ENCODE results near the gene MEIOB. TPM values are rescaled to one million over a fixed set of nuclear protein-coding genes. Genes with fewer than 3 reads are reported as not detected.
A peak's percentile ranks its signal among the peaks of the same experiment; 100 is the strongest.
"Not testable (repeated sequence)": the region's sequence is repeated elsewhere in the genome, so short reads cannot be mapped to it uniquely, and the experiment has no call there.

The MEIOB gene, protein sequence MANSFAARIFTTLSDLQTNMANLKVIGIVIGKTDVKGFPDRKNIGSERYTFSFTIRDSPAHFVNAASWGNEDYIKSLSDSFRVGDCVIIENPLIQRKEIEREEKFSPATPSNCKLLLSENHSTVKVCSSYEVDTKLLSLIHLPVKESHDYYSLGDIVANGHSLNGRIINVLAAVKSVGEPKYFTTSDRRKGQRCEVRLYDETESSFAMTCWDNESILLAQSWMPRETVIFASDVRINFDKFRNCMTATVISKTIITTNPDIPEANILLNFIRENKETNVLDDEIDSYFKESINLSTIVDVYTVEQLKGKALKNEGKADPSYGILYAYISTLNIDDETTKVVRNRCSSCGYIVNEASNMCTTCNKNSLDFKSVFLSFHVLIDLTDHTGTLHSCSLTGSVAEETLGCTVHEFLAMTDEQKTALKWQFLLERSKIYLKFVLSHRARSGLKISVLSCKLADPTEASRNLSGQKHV
- under 1 TPM; 0.43 to 0.45 TPM for total RNA-seq

DNA sequence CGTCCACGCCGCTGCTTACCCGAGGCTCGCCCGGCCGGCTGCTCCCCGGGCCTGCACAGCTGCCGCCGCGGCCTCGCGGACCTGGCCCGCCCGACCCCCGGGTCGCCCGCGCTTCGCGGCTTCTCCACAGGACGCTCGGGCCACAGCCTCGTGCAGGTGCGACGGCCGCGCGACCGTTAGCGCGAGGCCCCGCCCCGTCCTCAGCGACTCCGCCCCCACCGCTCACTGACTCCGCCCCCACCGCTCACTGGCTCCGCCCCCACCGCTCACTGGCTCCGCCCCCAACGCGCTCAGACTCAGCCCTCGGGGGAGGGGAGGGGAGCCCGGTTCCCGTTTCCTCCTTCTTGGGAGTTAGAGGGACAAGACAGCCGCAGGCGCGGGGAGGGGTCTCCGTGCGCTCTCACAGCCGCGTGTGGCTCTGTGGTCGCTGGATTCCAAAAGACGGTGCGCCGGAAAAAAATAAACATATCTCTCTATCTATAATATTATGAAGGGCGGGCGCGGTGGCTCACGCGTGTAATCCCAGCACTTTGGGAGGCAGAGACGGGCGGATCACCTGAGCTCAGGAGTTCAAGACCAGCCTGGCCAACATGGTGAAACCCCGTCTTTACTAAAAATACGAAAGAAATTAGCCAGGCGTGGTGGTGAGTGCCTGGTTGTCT is at the start of gene MEIOB:
MEIOB (minus strand) TSS at position 191 of the 662 bp plus-strand sequence. CDS start 3,989 bp downstream, outside the sequence.
- Mint-ChIP-seq H3K36me3 (no peaks in the 10 kb centered on the region), H3K9me3 (no peaks in the 10 kb centered on the region), H3K27ac (no peak within 1 kb of the TSS)
- ATAC-seq = peak in 1 of 2 donors; percentile 66
- peak in 1 of 2 donors; percentile 56 for DNase-seq (ENCODE audit: low spot score in 2 of 2)

DNA sequence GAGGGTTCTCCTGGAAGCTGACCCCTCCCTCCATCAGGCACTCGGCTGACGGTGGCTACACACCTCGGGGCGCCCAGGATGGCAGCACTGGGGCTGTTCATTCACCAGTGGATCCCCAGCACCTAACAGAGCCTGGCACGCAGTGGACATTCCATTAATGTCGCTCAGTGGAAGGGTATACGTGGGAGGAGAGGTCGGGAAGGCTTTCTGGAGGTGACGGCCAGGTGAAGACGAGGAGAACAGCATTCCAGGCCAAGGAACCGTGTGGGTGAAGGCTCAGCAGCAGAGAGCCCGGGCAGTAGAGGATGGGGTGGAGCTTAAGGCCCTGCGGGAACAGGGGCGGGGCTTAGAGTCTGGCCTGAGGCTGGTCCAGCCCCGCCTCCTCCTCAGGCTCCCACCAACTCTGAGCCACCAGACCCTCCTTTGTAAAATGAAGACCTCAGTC is 48.8 kb upstream of the MEIOB start:
- DNase-seq (ENCODE audit: low spot score in 2 of 2) (peak in 1 of 2 donors; percentile 46), ATAC-seq (peak; percentile 29 to 76)
- peaks cover 0 to 3% of the 10 kb centered on the region in 2 donors for H3K9me3 Mint-ChIP-seq

DNA sequence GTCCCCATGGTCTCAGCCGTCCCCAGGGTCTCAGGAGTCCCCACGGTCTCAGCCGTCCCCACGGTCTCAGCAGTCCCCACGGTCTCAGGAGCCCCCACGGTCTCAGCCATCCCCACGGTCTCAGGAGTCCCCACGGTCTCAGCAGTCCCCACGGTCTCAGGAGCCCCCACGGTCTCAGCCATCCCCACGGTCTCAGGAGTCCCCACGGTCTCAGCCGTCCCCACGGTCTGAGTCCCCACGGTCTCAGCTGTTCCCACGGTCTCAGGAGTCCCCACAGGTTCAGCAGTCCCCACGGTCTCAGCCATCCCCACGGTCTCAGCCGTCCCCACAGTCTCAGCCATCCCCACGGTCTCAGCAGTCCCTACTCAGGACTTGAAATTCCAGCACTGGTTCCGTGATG is 48.2 kb upstream of the MEIOB start:
- DNase-seq (ENCODE audit: low spot score in 2 of 2); ATAC-seq; H3K9me3 Mint-ChIP-seq; H3K36me3 Mint-ChIP-seq; H3K27ac Mint-ChIP-seq: not testable (repeated sequence)

More for the DNA sequence above, 48.8 kb upstream of the MEIOB start:
- H3K27ac Mint-ChIP-seq = no peak overlapping the region
- H3K36me3 Mint-ChIP-seq = peaks cover 0 to 10% of the 10 kb centered on the region in 2 donors

- DNase-seq (ENCODE audit: low spot score in 2 of 2) (no peak), ATAC-seq (no peak)
- H3K27ac Mint-ChIP-seq = no peak overlapping the region
- H3K9me3 Mint-ChIP-seq = peaks cover 0 to 3% of the 10 kb centered on the region in 2 donors
- H3K36me3 Mint-ChIP-seq = peaks cover 0 to 10% of the 10 kb centered on the region in 2 donors
These were observed 47.5 kb upstream of the MEIOB start for GRCh38 chr16:1919327-1919998.

GRCh38 chr16:1918351-1919326 is 46.7 kb upstream of the MEIOB start, which contains the start of gene HS3ST6:
Gene HS3ST6 (minus strand): TSS chr16:1918415. CDS start chr16:1918323, 92 bp downstream.
- peaks cover 0 to 3% of the 10 kb centered on the region in 2 donors for H3K9me3 Mint-ChIP-seq
- H3K36me3 Mint-ChIP-seq = peaks cover 0 to 10% of the 10 kb centered on the region in 2 donors
- DNase-seq (ENCODE audit: low spot score in 2 of 2) = no peak
- H3K27ac Mint-ChIP-seq = no peak within 1 kb of the TSS
- no peak for ATAC-seq

DNA sequence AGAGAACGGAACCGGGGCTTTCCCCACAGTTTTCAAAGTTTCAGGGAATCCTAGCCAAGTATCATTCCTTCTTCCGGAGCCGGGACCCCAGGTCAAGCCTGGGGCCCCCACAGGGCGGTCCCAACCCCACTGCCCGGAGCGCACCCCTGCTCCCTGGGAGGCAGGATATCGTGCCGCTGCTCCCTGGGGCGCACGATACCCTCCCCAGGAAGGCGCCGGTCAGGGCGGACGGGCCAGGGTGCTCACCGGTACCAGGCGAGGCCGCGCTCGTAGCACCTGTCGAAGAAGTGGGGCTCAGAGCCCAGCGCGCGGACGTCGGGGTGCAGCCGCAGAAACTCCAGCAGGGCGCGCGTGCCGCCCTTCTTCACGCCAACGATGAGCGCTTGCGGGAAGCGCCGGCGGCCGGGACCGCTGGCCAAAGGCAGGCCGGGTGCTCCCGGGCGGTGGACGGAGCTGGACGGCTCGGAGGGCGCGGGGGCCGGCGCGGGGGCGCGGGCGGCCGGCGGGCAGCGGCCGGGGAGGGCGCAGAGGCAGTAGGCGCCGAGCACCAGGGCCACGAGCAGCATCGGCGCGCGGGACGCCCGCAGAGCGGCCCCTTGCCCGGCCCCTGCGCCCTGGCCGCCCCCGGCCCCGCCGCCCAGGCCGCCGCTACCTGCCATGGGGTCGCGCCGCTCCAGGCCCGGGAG is 45.8 kb upstream of the MEIOB start:
- no peak for ATAC-seq
- H3K36me3 Mint-ChIP-seq = peaks cover 0 to 10% of the 10 kb centered on the region in 2 donors
- H3K9me3 Mint-ChIP-seq = peaks cover 0 to 3% of the 10 kb centered on the region in 2 donors
- DNase-seq (ENCODE audit: low spot score in 2 of 2) = no peak
- H3K27ac Mint-ChIP-seq = no peak overlapping the region

- DNase-seq (ENCODE audit: low spot score in 2 of 2) (no peak), ATAC-seq (no peak)
- Mint-ChIP-seq H3K27ac (no peak overlapping the region), H3K9me3 (no peaks in the 10 kb centered on the region), H3K36me3 (peaks cover 0 to 6% of the 10 kb centered on the region in 2 donors)
These were observed 45.2 kb upstream of the MEIOB start for GRCh38 chr16:1917056-1917664.

DNA sequence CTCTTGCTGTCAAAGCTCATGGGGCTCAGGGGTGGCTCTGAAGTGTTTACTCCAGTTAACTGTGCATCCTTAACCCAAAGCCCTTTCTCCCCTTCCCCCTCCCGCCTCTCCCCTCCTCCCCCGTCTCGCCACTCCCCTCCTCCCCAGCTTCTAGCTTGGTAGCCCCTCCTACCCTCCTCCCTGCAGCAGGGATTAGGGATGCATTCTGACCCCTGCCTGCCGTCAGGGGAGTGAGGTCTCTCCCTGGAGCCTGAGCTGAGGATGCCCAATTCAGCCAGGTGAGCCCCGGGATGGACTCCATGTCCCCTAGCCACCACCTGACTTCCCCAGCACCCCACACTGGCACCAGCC is 44.7 kb upstream of the MEIOB start:
- H3K27ac Mint-ChIP-seq = no peak overlapping the region

DNA sequence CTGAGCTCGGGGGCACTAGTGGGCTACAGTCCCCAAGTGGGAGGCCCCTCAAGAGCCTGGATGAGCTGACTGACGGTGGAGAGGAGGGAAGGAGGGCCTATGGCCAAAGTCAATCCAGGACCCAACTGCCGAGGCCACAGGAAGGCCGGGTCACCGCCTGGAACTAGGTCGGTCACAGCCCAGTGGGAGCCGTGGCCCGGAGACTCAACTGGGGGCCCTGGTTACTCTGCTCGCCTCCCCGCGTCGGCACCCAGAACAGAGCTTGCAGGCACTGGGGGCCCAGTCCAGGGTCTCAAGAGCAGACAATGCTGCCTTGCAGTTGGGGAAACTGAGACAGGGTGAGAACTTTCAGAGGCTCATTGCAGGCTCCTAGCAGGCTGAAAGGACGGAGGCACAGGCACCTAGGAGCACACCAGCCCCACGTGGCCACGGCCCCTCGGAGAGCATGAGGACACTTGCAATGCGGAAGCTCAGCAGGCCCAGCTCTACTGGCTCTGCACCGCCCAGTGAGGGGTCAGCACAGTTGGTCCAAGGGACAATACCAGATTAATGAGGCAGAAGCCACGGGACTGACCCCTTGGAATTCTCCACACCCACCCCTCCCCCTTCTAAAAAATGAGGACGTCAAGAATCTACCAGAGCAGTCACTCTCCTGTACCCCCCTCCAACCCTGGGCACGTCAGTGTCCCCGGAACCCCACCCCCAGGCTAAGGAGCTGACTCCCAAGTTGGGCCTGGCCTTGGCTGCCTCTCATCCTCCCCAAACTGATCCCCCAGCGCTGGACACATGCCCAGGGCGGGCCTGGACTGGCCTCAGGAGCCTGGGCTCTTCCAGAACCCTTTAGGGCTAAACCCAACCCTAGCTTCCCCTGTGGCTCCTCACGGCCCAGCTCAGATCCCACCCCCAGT is 44.0 kb upstream of the MEIOB start:
- no peak overlapping the region for H3K27ac Mint-ChIP-seq
- DNase-seq (ENCODE audit: low spot score in 2 of 2) (no peak), ATAC-seq (no peak)
- peaks cover 0 to under 1% of the 10 kb centered on the region in 2 donors for H3K36me3 Mint-ChIP-seq
- no peaks in the 10 kb centered on the region for H3K9me3 Mint-ChIP-seq

More for the DNA sequence above, 44.7 kb upstream of the MEIOB start:
- ATAC-seq (no peak), DNase-seq (ENCODE audit: low spot score in 2 of 2) (no peak)
- Mint-ChIP-seq H3K9me3 (no peaks in the 10 kb centered on the region), H3K36me3 (peaks cover 0 to 6% of the 10 kb centered on the region in 2 donors)

GRCh38 chr16:1914988-1915387 is 43.0 kb upstream of the MEIOB start:
- H3K27ac Mint-ChIP-seq = no peak overlapping the region
- no peaks in the 10 kb centered on the region for H3K36me3 Mint-ChIP-seq
- no peaks in the 10 kb centered on the region for H3K9me3 Mint-ChIP-seq
- ATAC-seq (no peak), DNase-seq (ENCODE audit: low spot score in 2 of 2) (no peak)

GRCh38 chr16:1914084-1914608 is 42.2 kb upstream of the MEIOB start:
- no peak overlapping the region for H3K27ac Mint-ChIP-seq
- H3K9me3 Mint-ChIP-seq = no peaks in the 10 kb centered on the region
- DNase-seq (ENCODE audit: low spot score in 2 of 2) (no peak), ATAC-seq (peak in 1 of 2 donors; percentile 14)
- no peaks in the 10 kb centered on the region for H3K36me3 Mint-ChIP-seq

DNA sequence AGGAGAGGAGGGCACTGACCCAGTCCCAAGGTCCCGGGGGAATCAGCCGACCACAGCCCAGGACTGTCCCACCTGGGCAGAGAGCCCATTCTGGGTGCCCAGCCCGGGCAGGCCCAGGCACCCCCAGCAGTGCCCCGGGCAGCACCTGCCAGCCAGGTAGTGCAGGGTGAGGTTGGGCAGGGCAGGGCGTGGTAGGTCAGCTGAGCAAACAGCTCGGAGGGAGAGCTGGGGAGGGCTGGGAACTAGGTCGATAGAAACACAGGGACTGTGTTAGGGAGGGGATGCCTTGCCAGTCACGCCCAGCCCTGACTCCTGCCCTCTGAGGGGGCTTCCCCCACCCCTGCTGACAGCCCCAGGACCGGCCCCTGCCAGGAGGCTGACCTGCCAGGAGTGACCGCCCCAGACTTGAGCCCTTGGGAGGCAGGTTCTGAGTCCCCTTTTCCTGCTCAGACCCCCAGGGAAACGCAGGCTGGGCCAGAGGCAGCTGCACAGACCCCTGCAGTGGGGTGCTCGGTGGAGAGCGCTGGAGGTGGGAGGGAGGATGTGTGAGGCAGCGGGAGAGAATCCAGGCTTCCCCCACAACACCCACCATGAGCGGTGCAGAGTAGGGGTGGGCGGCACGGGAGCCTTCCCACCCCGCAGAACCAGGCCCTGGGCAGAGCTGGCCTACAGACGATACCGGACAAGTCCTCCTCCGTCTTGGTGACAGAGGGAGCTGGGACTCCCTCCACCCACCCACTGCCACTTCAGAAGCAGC is 41.5 kb upstream of the MEIOB start:
- Mint-ChIP-seq H3K9me3 (no peaks in the 10 kb centered on the region), H3K27ac (no peak overlapping the region), H3K36me3 (no peaks in the 10 kb centered on the region)
- ATAC-seq (no peak), DNase-seq (ENCODE audit: low spot score in 2 of 2) (no peak)

GRCh38 chr16:1912215-1912543 is 40.2 kb upstream of the MEIOB start:
- Mint-ChIP-seq H3K9me3 (no peaks in the 10 kb centered on the region), H3K36me3 (no peaks in the 10 kb centered on the region), H3K27ac (no peak overlapping the region)
- no peak for ATAC-seq
- DNase-seq (ENCODE audit: low spot score in 2 of 2) = no peak

All from activated naive CD4-positive, alpha-beta T cell treated with anti-CD3 and anti-CD28 coated beads, Interleukin-2, amount 50 U/mL, for 72 hours (primary cell).